Panc1 (cell line): ENCODE results near the gene POLR2M. TPM values are rescaled to one million over a fixed set of nuclear protein-coding genes. Genes with fewer than 3 reads are reported as not detected.

ENCODE experiments used
- ATAC-seq: fragments of 200-7000 bp; cut with Tn5 transposase; 2 replicates; pipeline ENCODE4 v1.9.1; 2020; ENCODE audit warnings: mild to moderate bottlenecking, moderate library complexity
- BruUV-seq: library from RNA; stranded (reverse); fragments of 400-500 nt; replicated peaks from 2 replicates; lab custom pipeline; 2021; lab: Mats Ljungman, UMichigan
- CTCF ChIA-PET: fragments of 300-600 bp; sonication (Branson Sonifier 250); formaldehyde crosslinking; loops from one replicate; lab custom pipeline; 2022; ENCODE audit warnings: antibody characterized with exemption; lab: Charles Lee
- POLR2A ChIA-PET: fragments of 300-600 bp; sonication (Branson Sonifier 250); formaldehyde crosslinking; loops from one replicate; lab custom pipeline; 2022; ENCODE audit warnings: antibody characterized with exemption; lab: Charles Lee
- DNase-seq: peaks from one replicate; pipeline ENCODE4 v3.0.0-alpha.2; 2010; ENCODE audit warnings: low read depth, low spot score
- H3K27ac ChIP-seq: 2 replicates; pipeline ENCODE4 v1.5.1; 2011; ENCODE audit warnings: mild to moderate bottlenecking, low read length, inconsistent platforms
- H3K27me3 ChIP-seq: fragments of 200-500 bp; sonication (Bioruptor generic); 2 replicates; pipeline ENCODE4 v1.6.0; 2014; ENCODE audit warnings: low read length, inconsistent platforms; ENCODE audit not compliant: control insufficient read depth, insufficient read depth
- H3K36me3 ChIP-seq: fragments of 200-500 bp; sonication (Bioruptor generic); 2 replicates; pipeline ENCODE4 v1.5.1; 2014; ENCODE audit warnings: inconsistent platforms, mild to moderate bottlenecking, low read length, moderate library complexity; ENCODE audit not compliant: control insufficient read depth, insufficient read depth
- H3K4me1 ChIP-seq: 2 replicates; pipeline ENCODE4 v1.5.1; 2011; ENCODE audit warnings: inconsistent platforms, mild to moderate bottlenecking, low read length, moderate library complexity; ENCODE audit not compliant: control insufficient read depth, insufficient read depth
- H3K4me3 ChIP-seq, 2 experiments: 2 replicates each; pipeline ENCODE4 v1.5.1; 2011 to 2012; ENCODE audit warnings: low read depth in 2 of 2, low read length in 2 of 2, mild to moderate bottlenecking in 2 of 2, inconsistent platforms in 1 of 2, moderate library complexity in 1 of 2
- H3K9me3 ChIP-seq: fragments of 200-500 bp; sonication (Bioruptor generic); 2 replicates; pipeline ENCODE4 v1.5.1; 2014; ENCODE audit warnings: low read depth, mild to moderate bottlenecking, inconsistent platforms, low read length, moderate library complexity; ENCODE audit not compliant: control insufficient read depth, insufficient read depth
- POLR2AphosphoS5 ChIP-seq: IDR thresholded peaks from 2 replicates; pipeline ENCODE4 v1.6.1; 2012; ENCODE audit warnings: mild to moderate bottlenecking, low read depth, low read length, moderate library complexity
- SIN3A ChIP-seq: IDR thresholded peaks from 2 replicates; pipeline ENCODE4 v1.6.1; 2012; ENCODE audit warnings: low read depth, mild to moderate bottlenecking, low read length, moderate library complexity, borderline replicate concordance; ENCODE audit not compliant: insufficient read depth
- TCF7L2 ChIP-seq: IDR thresholded peaks from 2 replicates; pipeline ENCODE4 v1.6.1; 2011; ENCODE audit warnings: mild to moderate bottlenecking, low read depth, low read length, inconsistent platforms
- in situ Hi-C: cut with HindIII; loops from 2 replicates; pipeline ENCODE4 v1.10.0; 2016; ENCODE audit warnings: low sequenced_read_pairs, low pct_unique_long_range_greater_than_20kb
- intact Hi-C: fragments of 100-400 bp; cut with micrococcal nuclease; formaldehyde crosslinking; loops from one replicate; pipeline ENCODE4 v1.10.0; 2022; ENCODE audit not compliant: unreplicated experiment
- total RNA-seq: library from RNA; stranded (reverse); gene quantifications from one replicate; pipeline ENCODE4 v1.2.1, GENCODE V29; 2021; ENCODE audit not compliant: unreplicated experiment
- TF ChIP-seq, protein P1 (sequence below), 2 experiments: IDR thresholded peaks; 2 replicates each; pipeline ENCODE4 v1.6.1; 2011 to 2012; ENCODE audit warnings: low read depth in 2 of 2, control low read depth in 1 of 2, low read length in 1 of 2, mild to moderate bottlenecking in 1 of 2, moderate library complexity in 1 of 2; ENCODE audit not compliant: insufficient read depth in 1 of 2
- TF ChIP-seq, protein P2 (sequence below): fragments of 450-650 bp; IDR thresholded peaks from 2 replicates; pipeline ENCODE4 v1.5.1; 2017; ENCODE audit warnings: mild to moderate bottlenecking

POLR2M gene
- total RNA-seq, 1 experiment from 2014 or later, result 76.6 TPM

- no TSS peak for BruUV-seq
- H3K4me1 ChIP-seq, result no peaks in the 10 kb centered on the region
- POLR2A ChIA-PET, result no interaction called here
- H3K4me3 ChIP-seq, result no peak overlapping the region
- TF ChIP-seq POLR2AphosphoS5 (no peak), SIN3A (no peak), TCF7L2 (no peak)
- TF ChIP-seq, protein P1, sequence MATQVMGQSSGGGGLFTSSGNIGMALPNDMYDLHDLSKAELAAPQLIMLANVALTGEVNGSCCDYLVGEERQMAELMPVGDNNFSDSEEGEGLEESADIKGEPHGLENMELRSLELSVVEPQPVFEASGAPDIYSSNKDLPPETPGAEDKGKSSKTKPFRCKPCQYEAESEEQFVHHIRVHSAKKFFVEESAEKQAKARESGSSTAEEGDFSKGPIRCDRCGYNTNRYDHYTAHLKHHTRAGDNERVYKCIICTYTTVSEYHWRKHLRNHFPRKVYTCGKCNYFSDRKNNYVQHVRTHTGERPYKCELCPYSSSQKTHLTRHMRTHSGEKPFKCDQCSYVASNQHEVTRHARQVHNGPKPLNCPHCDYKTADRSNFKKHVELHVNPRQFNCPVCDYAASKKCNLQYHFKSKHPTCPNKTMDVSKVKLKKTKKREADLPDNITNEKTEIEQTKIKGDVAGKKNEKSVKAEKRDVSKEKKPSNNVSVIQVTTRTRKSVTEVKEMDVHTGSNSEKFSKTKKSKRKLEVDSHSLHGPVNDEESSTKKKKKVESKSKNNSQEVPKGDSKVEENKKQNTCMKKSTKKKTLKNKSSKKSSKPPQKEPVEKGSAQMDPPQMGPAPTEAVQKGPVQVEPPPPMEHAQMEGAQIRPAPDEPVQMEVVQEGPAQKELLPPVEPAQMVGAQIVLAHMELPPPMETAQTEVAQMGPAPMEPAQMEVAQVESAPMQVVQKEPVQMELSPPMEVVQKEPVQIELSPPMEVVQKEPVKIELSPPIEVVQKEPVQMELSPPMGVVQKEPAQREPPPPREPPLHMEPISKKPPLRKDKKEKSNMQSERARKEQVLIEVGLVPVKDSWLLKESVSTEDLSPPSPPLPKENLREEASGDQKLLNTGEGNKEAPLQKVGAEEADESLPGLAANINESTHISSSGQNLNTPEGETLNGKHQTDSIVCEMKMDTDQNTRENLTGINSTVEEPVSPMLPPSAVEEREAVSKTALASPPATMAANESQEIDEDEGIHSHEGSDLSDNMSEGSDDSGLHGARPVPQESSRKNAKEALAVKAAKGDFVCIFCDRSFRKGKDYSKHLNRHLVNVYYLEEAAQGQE (IDR thresholded peaks at IDR 0.05; ENCODE audit: insufficient read depth in 1 of 2, low read depth in 2 of 2, low read length in 1 of 2), result no peak
- TF ChIP-seq, protein P2, sequence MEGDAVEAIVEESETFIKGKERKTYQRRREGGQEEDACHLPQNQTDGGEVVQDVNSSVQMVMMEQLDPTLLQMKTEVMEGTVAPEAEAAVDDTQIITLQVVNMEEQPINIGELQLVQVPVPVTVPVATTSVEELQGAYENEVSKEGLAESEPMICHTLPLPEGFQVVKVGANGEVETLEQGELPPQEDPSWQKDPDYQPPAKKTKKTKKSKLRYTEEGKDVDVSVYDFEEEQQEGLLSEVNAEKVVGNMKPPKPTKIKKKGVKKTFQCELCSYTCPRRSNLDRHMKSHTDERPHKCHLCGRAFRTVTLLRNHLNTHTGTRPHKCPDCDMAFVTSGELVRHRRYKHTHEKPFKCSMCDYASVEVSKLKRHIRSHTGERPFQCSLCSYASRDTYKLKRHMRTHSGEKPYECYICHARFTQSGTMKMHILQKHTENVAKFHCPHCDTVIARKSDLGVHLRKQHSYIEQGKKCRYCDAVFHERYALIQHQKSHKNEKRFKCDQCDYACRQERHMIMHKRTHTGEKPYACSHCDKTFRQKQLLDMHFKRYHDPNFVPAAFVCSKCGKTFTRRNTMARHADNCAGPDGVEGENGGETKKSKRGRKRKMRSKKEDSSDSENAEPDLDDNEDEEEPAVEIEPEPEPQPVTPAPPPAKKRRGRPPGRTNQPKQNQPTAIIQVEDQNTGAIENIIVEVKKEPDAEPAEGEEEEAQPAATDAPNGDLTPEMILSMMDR, result no peak
- no peak for ATAC-seq
- H3K36me3 ChIP-seq, result no peaks in the 10 kb centered on the region
- DNase-seq, result no peak
- no peak overlapping the region for H3K27ac ChIP-seq
- in situ Hi-C loops (no loop called here), intact Hi-C loops (no loop called here)
- CTCF ChIA-PET, result interaction anchor here (0.6 kb wide), 2 partner anchors 119 to 123 kb away, joined by 3 to 4 read pairs; no protein-coding TSS in a partner anchor
- no peaks in the 10 kb centered on the region for H3K9me3 ChIP-seq
- no peaks in the 10 kb centered on the region for H3K27me3 ChIP-seq
Measured at GRCh38 chr15:57740048-57740447, 33.5 kb downstream of the POLR2M start.

DNA sequence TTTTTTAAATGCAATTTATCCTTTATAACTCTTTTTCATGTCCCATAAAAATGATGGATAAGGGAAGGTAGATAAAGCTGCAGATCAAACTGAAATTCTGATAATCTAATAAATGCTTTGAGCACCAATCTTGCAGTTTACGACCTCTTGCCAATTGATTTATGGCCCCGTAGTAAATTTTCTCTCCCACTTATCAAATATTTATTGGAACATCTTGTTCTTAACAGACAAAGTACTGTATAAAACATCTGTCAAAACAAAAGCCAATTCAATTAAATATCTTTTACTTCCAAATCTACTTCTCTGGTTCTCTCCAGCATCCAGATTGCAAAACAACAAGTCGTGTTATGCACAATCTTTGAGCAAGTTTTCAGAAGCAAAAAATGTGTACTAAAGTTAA, 34.6 kb downstream of the POLR2M start:
- no peak for TF ChIP-seq POLR2AphosphoS5
- TF ChIP-seq, protein P2, result no peak
- TF ChIP-seq, protein P1 (IDR thresholded peaks at IDR 0.05; ENCODE audit: insufficient read depth in 1 of 2, low read depth in 2 of 2, low read length in 1 of 2), result no peak
- no peak for TF ChIP-seq SIN3A
- TF ChIP-seq TCF7L2, result no peak
- H3K4me3 ChIP-seq, result no peak overlapping the region
- in situ Hi-C loops, result no loop called here
- intact Hi-C loops, result no loop called here
- H3K9me3 ChIP-seq, result no peaks in the 10 kb centered on the region
- no TSS peak for BruUV-seq
- H3K36me3 ChIP-seq, result no peaks in the 10 kb centered on the region
- no peaks in the 10 kb centered on the region for H3K27me3 ChIP-seq
- DNase-seq (no peak), ATAC-seq (no peak)
- H3K4me1 ChIP-seq, result no peaks in the 10 kb centered on the region
- ChIA-PET CTCF (interaction anchor here (0.5 kb wide), 1 partner anchor 161 kb away, joined by 3 read pairs; no protein-coding TSS in a partner anchor), POLR2A (no interaction called here)
- no peak overlapping the region for H3K27ac ChIP-seq
